ENCODE results near the gene CDKAL1. TPM values are rescaled to one million over a fixed set of nuclear protein-coding genes. Genes with fewer than 3 reads are reported as not detected.
"Not testable (repeated sequence)": the region's sequence is repeated elsewhere in the genome, so short reads cannot be mapped to it uniquely, and the experiment has no call there.

CDKAL1 gene
- total RNA-seq, 1 donor from 2014 or later, result 11.3 TPM

DNA sequence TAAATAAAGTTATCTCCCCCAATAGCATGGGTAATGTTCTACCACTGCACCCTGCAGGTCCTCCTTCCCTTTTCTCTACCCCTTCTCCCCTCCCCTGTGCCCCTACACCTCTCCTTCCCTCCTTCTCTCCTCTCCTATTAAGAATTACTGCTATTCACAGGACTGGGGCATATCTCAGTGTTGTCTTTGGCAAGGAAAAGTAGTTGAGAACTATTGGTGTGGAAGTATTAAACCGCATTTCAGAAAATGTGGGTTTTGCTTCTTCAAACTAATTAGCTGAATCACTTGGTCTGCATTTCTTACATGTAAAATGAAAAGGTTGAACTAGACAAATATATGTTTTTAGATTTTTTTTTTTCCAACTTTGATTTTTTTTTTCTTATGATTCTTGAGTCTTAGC, 296.3 kb downstream of the CDKAL1 start:
- no peak for DNase-seq (ENCODE audit: extremely low spot score in 2 of 2)
- intact Hi-C loops (cut with DNase I), result no loop called here
- no peak overlapping the region for H3K27ac ChIP-seq
- H3K27me3 ChIP-seq, result no peaks in the 10 kb centered on the region
- no peak overlapping the region for H3K4me3 ChIP-seq
- H3K9me3 ChIP-seq, result no peaks in the 10 kb centered on the region
- no peaks in the 10 kb centered on the region for H3K36me3 ChIP-seq
- TF ChIP-seq POLR2AphosphoS5 (IDR thresholded peaks at IDR 0.05; ENCODE audit: insufficient read depth in 1 of 2, low read depth in 1 of 2) (no peak), POLR2A (IDR thresholded peaks at IDR 0.05) (no peak)
- TF ChIP-seq, protein P1, sequence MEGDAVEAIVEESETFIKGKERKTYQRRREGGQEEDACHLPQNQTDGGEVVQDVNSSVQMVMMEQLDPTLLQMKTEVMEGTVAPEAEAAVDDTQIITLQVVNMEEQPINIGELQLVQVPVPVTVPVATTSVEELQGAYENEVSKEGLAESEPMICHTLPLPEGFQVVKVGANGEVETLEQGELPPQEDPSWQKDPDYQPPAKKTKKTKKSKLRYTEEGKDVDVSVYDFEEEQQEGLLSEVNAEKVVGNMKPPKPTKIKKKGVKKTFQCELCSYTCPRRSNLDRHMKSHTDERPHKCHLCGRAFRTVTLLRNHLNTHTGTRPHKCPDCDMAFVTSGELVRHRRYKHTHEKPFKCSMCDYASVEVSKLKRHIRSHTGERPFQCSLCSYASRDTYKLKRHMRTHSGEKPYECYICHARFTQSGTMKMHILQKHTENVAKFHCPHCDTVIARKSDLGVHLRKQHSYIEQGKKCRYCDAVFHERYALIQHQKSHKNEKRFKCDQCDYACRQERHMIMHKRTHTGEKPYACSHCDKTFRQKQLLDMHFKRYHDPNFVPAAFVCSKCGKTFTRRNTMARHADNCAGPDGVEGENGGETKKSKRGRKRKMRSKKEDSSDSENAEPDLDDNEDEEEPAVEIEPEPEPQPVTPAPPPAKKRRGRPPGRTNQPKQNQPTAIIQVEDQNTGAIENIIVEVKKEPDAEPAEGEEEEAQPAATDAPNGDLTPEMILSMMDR (IDR thresholded peaks at IDR 0.05), result no peak
- H3K4me1 ChIP-seq, result peaks cover 15% of the 10 kb centered on the region

DNA sequence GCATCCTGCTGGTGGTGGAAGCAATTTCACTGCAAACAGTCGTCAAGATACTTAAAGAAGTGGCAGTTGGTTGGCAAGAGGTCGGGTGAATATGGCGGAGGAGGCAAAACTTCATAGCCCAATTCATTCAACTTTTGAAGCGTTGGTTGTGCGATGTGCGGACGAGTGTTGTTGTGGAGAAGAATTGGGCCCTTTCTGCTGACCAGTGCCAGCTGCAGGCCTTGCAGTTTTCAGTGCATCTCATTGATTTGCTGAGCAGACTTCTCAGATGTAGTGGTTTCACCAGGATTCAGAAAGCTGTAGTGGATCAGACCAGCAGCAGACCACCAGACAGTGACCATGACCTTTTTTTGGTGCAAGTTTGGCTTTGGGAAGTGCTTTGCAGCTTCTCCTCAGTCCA, 297.0 kb downstream of the CDKAL1 start:
- H3K27me3 ChIP-seq; intact Hi-C loops (cut with DNase I); H3K27ac ChIP-seq; DNase-seq (ENCODE audit: extremely low spot score in 2 of 2); H3K36me3 ChIP-seq; H3K9me3 ChIP-seq; H3K4me3 ChIP-seq: not testable (repeated sequence)
- H3K4me1 ChIP-seq, result peaks cover 15% of the 10 kb centered on the region

DNA sequence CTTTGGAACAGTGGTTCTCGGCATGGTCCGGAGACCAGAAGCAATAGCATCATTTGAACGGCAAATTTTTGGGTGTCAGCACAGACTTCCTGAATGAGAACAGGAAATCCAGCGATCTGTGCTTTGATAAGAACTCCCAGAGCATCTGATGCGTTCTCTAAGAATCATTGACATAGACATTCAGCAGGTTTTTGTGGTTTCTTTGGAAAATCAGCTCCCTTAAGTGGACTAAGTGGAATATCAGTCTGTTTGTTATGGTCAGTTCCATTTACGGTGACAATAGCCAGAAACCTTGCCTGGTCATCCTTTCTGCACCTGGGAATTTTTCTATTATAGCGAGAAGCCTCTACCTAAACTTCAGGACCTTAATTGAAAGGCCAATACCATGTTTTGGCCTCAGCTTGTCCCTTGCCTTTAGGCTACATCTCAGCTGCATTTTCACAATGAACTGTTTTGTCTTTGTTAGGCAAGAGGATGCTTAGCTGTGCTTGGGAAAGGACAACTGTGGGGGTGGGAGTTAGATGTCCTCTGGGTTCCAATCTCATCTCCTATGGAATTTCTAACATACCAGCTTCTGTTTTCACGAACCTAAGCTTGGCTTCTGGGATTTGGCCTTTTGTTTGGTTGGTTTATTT, 299.7 kb downstream of the CDKAL1 start:
- Histone ChIP-seq H3K27ac (no peak overlapping the region), H3K36me3 (no peaks in the 10 kb centered on the region), H3K4me3 (no peak overlapping the region), H3K27me3 (no peaks in the 10 kb centered on the region), H3K4me1 (no peaks in the 10 kb centered on the region), H3K9me3 (no peaks in the 10 kb centered on the region)
- TF ChIP-seq POLR2AphosphoS5 (IDR thresholded peaks at IDR 0.05; ENCODE audit: insufficient read depth in 1 of 2, low read depth in 1 of 2) (no peak), POLR2A (IDR thresholded peaks at IDR 0.05) (no peak)
- TF ChIP-seq, protein P1 (IDR thresholded peaks at IDR 0.05), result no peak
- DNase-seq (ENCODE audit: extremely low spot score in 2 of 2), result no peak
- intact Hi-C loops (cut with DNase I), result no loop called here

DNA sequence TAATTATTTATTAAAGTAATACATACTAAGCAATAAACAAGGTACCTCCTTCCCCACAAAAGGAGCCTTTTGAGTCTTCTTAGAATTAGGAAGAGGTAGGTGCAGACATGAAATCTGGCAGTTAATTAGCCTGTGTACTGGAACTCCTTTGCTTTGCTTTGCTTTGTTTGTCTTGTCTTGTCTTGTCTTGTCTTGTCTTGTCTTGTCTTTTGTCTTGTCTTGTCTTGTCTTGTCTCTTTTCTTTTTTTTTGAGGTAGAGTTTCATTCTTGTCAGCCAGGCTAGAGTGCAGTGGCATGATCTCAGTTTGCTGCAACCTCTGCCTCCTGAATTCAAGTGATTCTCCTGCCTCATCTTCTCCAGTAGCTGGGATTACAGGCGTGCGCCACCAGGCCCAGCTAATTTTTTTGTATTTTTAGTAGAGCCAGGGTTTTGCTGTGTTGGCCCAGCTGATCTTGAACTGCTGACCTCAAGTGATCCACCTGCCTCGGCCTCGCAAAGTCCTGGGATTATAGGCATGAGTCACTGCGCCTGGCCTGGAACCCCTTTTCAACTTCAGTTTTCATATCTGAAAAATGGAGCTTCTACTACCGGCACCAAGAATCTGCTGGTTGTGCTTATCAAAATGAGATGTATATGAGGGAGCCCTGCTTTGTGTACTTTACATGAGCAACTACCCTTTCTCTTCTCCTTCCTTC, 301.2 kb downstream of the CDKAL1 start:
- Histone ChIP-seq H3K36me3 (no peaks in the 10 kb centered on the region), H3K9me3 (no peaks in the 10 kb centered on the region), H3K27ac (no peak overlapping the region), H3K4me3 (no peak overlapping the region), H3K27me3 (no peaks in the 10 kb centered on the region), H3K4me1 (no peaks in the 10 kb centered on the region)
- no peak for DNase-seq (ENCODE audit: extremely low spot score in 2 of 2)
- intact Hi-C loops (cut with DNase I), result no loop called here
- TF ChIP-seq POLR2A (IDR thresholded peaks at IDR 0.05) (no peak), POLR2AphosphoS5 (IDR thresholded peaks at IDR 0.05; ENCODE audit: insufficient read depth in 1 of 2, low read depth in 1 of 2) (no peak)
- TF ChIP-seq, protein P1 (IDR thresholded peaks at IDR 0.05), result no peak

DNA sequence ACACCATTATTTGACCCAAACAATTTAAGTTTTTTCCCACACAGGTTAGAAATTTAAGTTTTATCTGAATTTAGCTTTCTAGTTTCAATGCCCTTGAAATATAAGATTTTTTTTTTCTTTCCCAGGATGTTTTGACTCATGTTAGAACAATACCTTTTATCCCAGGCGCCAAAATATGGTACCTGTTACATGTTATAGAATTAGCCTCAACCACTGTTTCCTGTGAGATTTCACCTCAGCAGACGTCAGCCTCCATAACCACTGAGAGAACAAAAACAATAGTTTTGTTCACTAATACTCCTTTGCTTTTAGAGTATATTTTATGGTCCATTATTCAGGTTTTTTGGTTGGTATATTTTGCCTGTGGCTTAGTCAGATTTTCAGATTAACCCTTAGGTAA, 302.9 kb downstream of the CDKAL1 start:
- intact Hi-C loops (cut with DNase I), result no loop called here
- Histone ChIP-seq H3K4me1 (no peaks in the 10 kb centered on the region), H3K36me3 (no peaks in the 10 kb centered on the region), H3K27ac (no peak overlapping the region), H3K4me3 (no peak overlapping the region), H3K9me3 (no peaks in the 10 kb centered on the region), H3K27me3 (no peaks in the 10 kb centered on the region)
- TF ChIP-seq, protein P1 (IDR thresholded peaks at IDR 0.05), result no peak
- no peak for TF ChIP-seq POLR2AphosphoS5 (IDR thresholded peaks at IDR 0.05; ENCODE audit: insufficient read depth in 1 of 2, low read depth in 1 of 2)
- TF ChIP-seq POLR2A (IDR thresholded peaks at IDR 0.05), result no peak
- DNase-seq (ENCODE audit: extremely low spot score in 2 of 2), result no peak

Data from vagina (tissue), 2 donors.